Esophagus squamous epithelium (tissue), 5 donors: ENCODE results near the gene TSPYL4. TPM values are rescaled to one million over a fixed set of nuclear protein-coding genes. Genes with fewer than 3 reads are reported as not detected.

ENCODE experiments used
- DNase-seq: peaks from one replicate; lab custom pipeline; 2025; lab: John Stamatoyannopoulos, UW
- H3K27ac ChIP-seq, 4 donors: fragments of 200-600 bp; sonication (generic); one replicate each; pipeline ENCODE4 v1.5.1; 2016 to 2019; ENCODE audit warnings: mild to moderate bottlenecking in 1 of 4
- H3K27me3 ChIP-seq, 4 donors: fragments of 200-600 bp; sonication (generic); 1 replicate in 3 of 4; 2 replicates in 1 of 4; pipeline versions ENCODE4 v1.5.1 to v1.6.0; 2017 to 2021; ENCODE audit warnings: antibody characterized with exemption in 1 of 4
- H3K36me3 ChIP-seq, 3 donors: fragments of 200-600 bp; sonication (generic); one replicate each; pipeline ENCODE4 v1.5.1; 2016 to 2019
- H3K4me1 ChIP-seq, 3 donors: fragments of 200-600 bp; sonication (generic); one replicate each; pipeline ENCODE4 v1.5.1; 2017 to 2019
- H3K4me3 ChIP-seq, 4 donors: fragments of 200-600 bp; sonication (generic); 1 replicate in 3 of 4; 2 replicates in 1 of 4; pipeline ENCODE4 v1.5.1; 2016 to 2019; ENCODE audit warnings: mild to moderate bottlenecking in 2 of 4, moderate library complexity in 1 of 4
- H3K9me3 ChIP-seq, 3 donors: fragments of 200-600 bp; sonication (generic); one replicate each; pipeline ENCODE4 v1.5.1; 2016 to 2019
- POLR2A ChIP-seq, 4 donors: fragments of 450-650 bp; IDR thresholded peaks; one replicate each; pipeline ENCODE4 v1.6.1; 2017; ENCODE audit warnings: antibody characterized with exemption in 4 of 4, mild to moderate bottlenecking in 4 of 4, moderate library complexity in 3 of 4
- WGBS, 2 donors: methylation state at CpG; one replicate each; pipeline ENCODE4 v1.1.5; 2018; 5-methylcytosine and 5-hydroxymethylcytosine counted together
- intact Hi-C: fragments of 100-400 bp; cut with DNase I; formaldehyde crosslinking; loops from one replicate; pipeline ENCODE4 v1.15.0; 2022
- total RNA-seq, 4 donors: library from RNA; depleted of rRNA; stranded (reverse); fragments of >200 nt; gene quantifications; one replicate each; pipeline ENCODE4 v1.1.0, GENCODE V29; 2016
- TF ChIP-seq, protein P1 (sequence below), 6 experiments: fragments of 450-650 bp in 4 of 6; fragments of 200-600 bp in 2 of 6; sonication (generic) in 2 of 6; IDR thresholded peaks; one replicate each; pipeline ENCODE4 v1.5.1; 2016 to 2019; ENCODE audit warnings: antibody characterized with exemption in 6 of 6, mild to moderate bottlenecking in 4 of 6, moderate library complexity in 4 of 6
- donor health status: DM: yes; HTN: yes; CAD: no.

TSPYL4 gene
- total RNA-seq, 4 donors from 2014 or later, result 2.8 to 11.8 (median 6.3) TPM

GRCh38 chr6:116201538-116201937, 52.3 kb downstream of the TSPYL4 start:
- no peak for DNase-seq
- H3K36me3 ChIP-seq, result no peaks in the 10 kb centered on the region
- peaks cover 0 to 6% (median 0%) of the 10 kb centered on the region in 3 donors for H3K4me1 ChIP-seq
- intact Hi-C loops, result no loop called here
- WGBS, 2 donors, result 73 to 81% methylated on average over 2 of the region's 2 CpGs
- TF ChIP-seq POLR2A (IDR thresholded peaks at IDR 0.05), result no peak
- TF ChIP-seq, protein P1, sequence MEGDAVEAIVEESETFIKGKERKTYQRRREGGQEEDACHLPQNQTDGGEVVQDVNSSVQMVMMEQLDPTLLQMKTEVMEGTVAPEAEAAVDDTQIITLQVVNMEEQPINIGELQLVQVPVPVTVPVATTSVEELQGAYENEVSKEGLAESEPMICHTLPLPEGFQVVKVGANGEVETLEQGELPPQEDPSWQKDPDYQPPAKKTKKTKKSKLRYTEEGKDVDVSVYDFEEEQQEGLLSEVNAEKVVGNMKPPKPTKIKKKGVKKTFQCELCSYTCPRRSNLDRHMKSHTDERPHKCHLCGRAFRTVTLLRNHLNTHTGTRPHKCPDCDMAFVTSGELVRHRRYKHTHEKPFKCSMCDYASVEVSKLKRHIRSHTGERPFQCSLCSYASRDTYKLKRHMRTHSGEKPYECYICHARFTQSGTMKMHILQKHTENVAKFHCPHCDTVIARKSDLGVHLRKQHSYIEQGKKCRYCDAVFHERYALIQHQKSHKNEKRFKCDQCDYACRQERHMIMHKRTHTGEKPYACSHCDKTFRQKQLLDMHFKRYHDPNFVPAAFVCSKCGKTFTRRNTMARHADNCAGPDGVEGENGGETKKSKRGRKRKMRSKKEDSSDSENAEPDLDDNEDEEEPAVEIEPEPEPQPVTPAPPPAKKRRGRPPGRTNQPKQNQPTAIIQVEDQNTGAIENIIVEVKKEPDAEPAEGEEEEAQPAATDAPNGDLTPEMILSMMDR (IDR thresholded peaks at IDR 0.05), result no peak
- no peak overlapping the region for H3K4me3 ChIP-seq
- no peaks in the 10 kb centered on the region for H3K27me3 ChIP-seq
- H3K9me3 ChIP-seq, result no peaks in the 10 kb centered on the region
- no peak overlapping the region for H3K27ac ChIP-seq

DNA sequence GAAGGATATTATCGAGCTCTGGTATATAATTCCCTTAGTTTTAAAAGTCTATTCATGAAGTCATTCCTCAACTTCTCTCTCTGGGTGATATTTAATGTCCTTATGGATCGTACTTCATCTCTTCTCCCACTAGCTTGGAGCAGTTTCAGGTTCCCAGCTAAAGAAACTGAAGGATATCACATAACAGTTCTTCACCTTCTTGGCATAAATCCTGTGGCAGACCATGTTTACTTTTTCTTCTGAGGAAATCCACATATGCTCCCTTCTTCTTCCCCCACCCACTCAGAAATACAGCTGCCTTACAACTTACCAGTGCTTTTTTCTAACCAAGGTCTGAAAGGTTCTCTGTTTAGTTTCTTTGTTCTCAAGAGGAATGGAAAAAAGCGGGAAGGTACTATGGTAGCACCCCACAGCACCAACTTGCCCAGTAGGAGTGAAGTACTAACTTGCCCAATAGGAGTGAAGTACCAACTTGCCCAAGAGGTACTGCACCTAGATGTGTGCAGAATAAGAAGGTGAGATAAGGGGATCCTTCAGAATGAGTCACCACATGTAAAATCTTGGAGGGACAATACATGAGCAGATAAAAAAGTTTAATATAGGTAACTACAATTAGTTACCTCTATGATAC, 53.1 kb downstream of the TSPYL4 start:
- Histone ChIP-seq H3K27ac (no peak overlapping the region), H3K4me3 (no peak overlapping the region), H3K36me3 (no peaks in the 10 kb centered on the region), H3K9me3 (no peaks in the 10 kb centered on the region), H3K4me1 (peaks cover 0 to 6% (median 0%) of the 10 kb centered on the region in 3 donors), H3K27me3 (no peaks in the 10 kb centered on the region)
- no peak for TF ChIP-seq POLR2A (IDR thresholded peaks at IDR 0.05)
- TF ChIP-seq, protein P1 (IDR thresholded peaks at IDR 0.05), result no peak
- 54 to 65% methylated on average over 2 to 3 of the region's 3 CpGs for WGBS, 2 donors
- intact Hi-C loops, result no loop called here
- DNase-seq, result no peak

Other genes with a start within 250 kb of the TSPYL4 start
- 10 to 100 TPM in 2 of 4 donors, 1 to 10 TPM in 2; 5.0 to 12.1 (median 10.0) TPM for gene FRK, start 193.2 kb downstream of the TSPYL4 start, total RNA-seq
- 10 to 100 TPM in 1 of 4 donors, 1 to 10 TPM in 3; 6.3 to 11.7 (median 8.3) TPM for gene NT5DC1, start 153.2 kb downstream of the TSPYL4 start, total RNA-seq
- gene COL10A1, start 127.9 kb downstream of the TSPYL4 start, total RNA-seq, result not detected
- gene TSPYL1, start 25.9 kb upstream of the TSPYL4 start, total RNA-seq, result 10 to 100 TPM; 55.5 to 78.3 (median 58.1) TPM
- 10 to 100 TPM; 11.6 to 36.4 (median 33.3) TPM for gene DSE, start 116.9 kb upstream of the TSPYL4 start, total RNA-seq
- gene CALHM6, start 207.3 kb upstream of the TSPYL4 start, total RNA-seq, result 1 to 10 TPM; 1.4 to 7.8 (median 3.6) TPM